ENCODE data around the gene CMC4.
A peak's percentile ranks its signal among the peaks of the same experiment; 100 is the strongest.

Gene CMC4

GRCh38 chrX:155065035-155065734 lies 5.8 kb downstream of the CMC4 start:
- no peak for TF ChIP-seq CTCF (IDR thresholded peaks at IDR 0.05)
- H3K27ac ChIP-seq, result no peak overlapping the region

GRCh38 chrX:155061760-155062159 lies 9.2 kb downstream of the CMC4 start:
- no peak overlapping the region for H3K27ac ChIP-seq

GRCh38 chrX:155056877-155057792 lies 13.8 kb downstream of the CMC4 start:
- no peak overlapping the region for H3K27ac ChIP-seq
- TF ChIP-seq ZFX (IDR thresholded peaks at IDR 0.05; ENCODE audit: borderline replicate concordance) (no peak), CTCF (IDR thresholded peaks at IDR 0.05) (peak; percentile 72)

More at GRCh38 chrX:155061760-155062159, 9.2 kb downstream of the CMC4 start:
- TF ChIP-seq CTCF (IDR thresholded peaks at IDR 0.05) (no peak), ZFX (IDR thresholded peaks at IDR 0.05; ENCODE audit: borderline replicate concordance) (no peak)

GRCh38 chrX:155056471-155056870 lies 14.5 kb downstream of the CMC4 start:
- TF ChIP-seq ZFX (IDR thresholded peaks at IDR 0.05; ENCODE audit: borderline replicate concordance) (no peak), CTCF (IDR thresholded peaks at IDR 0.05) (no peak)
- H3K27ac ChIP-seq, result no peak overlapping the region

GRCh38 chrX:155055494-155055893 lies 15.4 kb downstream of the CMC4 start:
- TF ChIP-seq ZFX (IDR thresholded peaks at IDR 0.05; ENCODE audit: borderline replicate concordance) (no peak), CTCF (IDR thresholded peaks at IDR 0.05) (no peak)
- H3K27ac ChIP-seq, result no peak overlapping the region

GRCh38 chrX:155054255-155054654 lies 16.7 kb downstream of the CMC4 start:
- H3K27ac ChIP-seq, result no peak overlapping the region
- no peak for TF ChIP-seq ZFX (IDR thresholded peaks at IDR 0.05; ENCODE audit: borderline replicate concordance)
- no peak for TF ChIP-seq CTCF (IDR thresholded peaks at IDR 0.05)

GRCh38 chrX:155053656-155054055 lies 17.3 kb downstream of the CMC4 start:
- TF ChIP-seq CTCF (IDR thresholded peaks at IDR 0.05), result no peak
- TF ChIP-seq ZFX (IDR thresholded peaks at IDR 0.05; ENCODE audit: borderline replicate concordance), result no peak
- no peak overlapping the region for H3K27ac ChIP-seq
